Neural progenitor cell (in vitro differentiated cells): Measurements from ENCODE around the gene IFNLR1.

Experiments
- CTCF ChIP-seq: fragments of 200-600 bp; sonication (generic); IDR thresholded peaks from 2 replicates; pipeline ENCODE4 v1.5.1; 2017; ENCODE audit warnings: antibody characterized with exemption, mild to moderate bottlenecking
- EZH2 ChIP-seq: fragments of 200-600 bp; sonication (generic); IDR thresholded peaks from 2 replicates; pipeline ENCODE4 v1.6.1; 2017; ENCODE audit warnings: antibody characterized with exemption, mild to moderate bottlenecking, moderate library complexity
- EZH2phosphoT487 ChIP-seq: fragments of 200-600 bp; sonication (generic); IDR thresholded peaks from 2 replicates; pipeline ENCODE4 v1.6.1; 2017; ENCODE audit warnings: antibody characterized with exemption

GRCh38 chr1:24231701-24232100 is 44.6 kb upstream of the IFNLR1 start:
- TF ChIP-seq CTCF (no peak), EZH2 (no peak), EZH2phosphoT487 (no peak)
